IMR-90 (cell line): Measurements from ENCODE around the gene OGFOD1. TPM values are rescaled to one million over a fixed set of nuclear protein-coding genes. Genes with fewer than 3 reads are reported as not detected.

ENCODE experiments used
- ATAC-seq: fragments of 200-7000 bp; cut with Tn5 transposase; 2 replicates; pipeline ENCODE4 v1.9.1; 2020; ENCODE audit warnings: low read depth, mild to moderate bottlenecking, moderate library complexity
- BruUV-seq: library from RNA; stranded (reverse); fragments of 400-500 nt; replicated peaks from 2 replicates; lab custom pipeline; 2021; lab: Mats Ljungman, UMichigan
- CTCF ChIA-PET: fragments of 300-600 bp; formaldehyde crosslinking; extraction: SDS; loops from one replicate; lab custom pipeline; 2021; ENCODE audit warnings: antibody characterized with exemption; lab: Yijun Ruan, JAX
- POLR2A ChIA-PET: fragments of 300-600 bp; sonication (Branson Sonifier 250); formaldehyde crosslinking; loops from one replicate; lab custom pipeline; 2022; ENCODE audit warnings: antibody characterized with exemption; ENCODE audit not compliant: unreplicated experiment; lab: Charles Lee
- DNase-seq: peaks from one replicate; pipeline ENCODE4 v3.0.0; 2013
- H2AFZ ChIP-seq: replicated peaks from 2 replicates; pipeline ENCODE3; 2013; ENCODE audit warnings: low read length, mild to moderate bottlenecking; ENCODE audit not compliant: poor library complexity
- H2AK5ac ChIP-seq: 2 replicates; pipeline ENCODE4 v1.6.1; 2013; ENCODE audit warnings: low read depth, low read length, inconsistent platforms
- H2AK9ac ChIP-seq: replicated peaks from 2 replicates; pipeline ENCODE3; 2013; ENCODE audit warnings: mild to moderate bottlenecking, low read depth, low read length, moderate library complexity; ENCODE audit not compliant: poor library complexity
- H2BK120ac ChIP-seq: 2 replicates; pipeline ENCODE4 v1.6.1; 2013; ENCODE audit warnings: low read depth, low read length, inconsistent platforms
- H2BK15ac ChIP-seq: 3 replicates; pipeline ENCODE4 v1.6.1; 2013; ENCODE audit warnings: low read depth, low read length, inconsistent platforms
- H2BK20ac ChIP-seq: 2 replicates; pipeline ENCODE4 v1.6.1; 2013; ENCODE audit warnings: low read depth, mild to moderate bottlenecking, inconsistent platforms, low read length, moderate library complexity
- H2BK5ac ChIP-seq: 2 replicates; pipeline ENCODE4 v1.6.1; 2013; ENCODE audit warnings: mild to moderate bottlenecking, low read depth, low read length, inconsistent platforms; ENCODE audit not compliant: poor library complexity, severe bottlenecking
- H3K14ac ChIP-seq: replicated peaks from 2 replicates; pipeline ENCODE4 v1.6.1; 2013; ENCODE audit warnings: low read depth, low read length, inconsistent platforms
- H3K18ac ChIP-seq: 2 replicates; pipeline ENCODE4 v1.6.1; 2013; ENCODE audit warnings: low read depth, low read length, control low read depth
- H3K23ac ChIP-seq: 2 replicates; pipeline ENCODE4 v1.6.1; 2013; ENCODE audit warnings: low read depth, low read length, inconsistent platforms
- H3K27ac ChIP-seq: 2 replicates; pipeline ENCODE4 v1.5.1; 2013; ENCODE audit warnings: mild to moderate bottlenecking, control low read depth, low read length; ENCODE audit not compliant: insufficient read depth
- H3K27me3 ChIP-seq: 2 replicates; pipeline ENCODE4 v1.6.1; 2013; ENCODE audit warnings: low read length; ENCODE audit not compliant: control insufficient read depth, insufficient read depth
- H3K36me3 ChIP-seq: 2 replicates; pipeline ENCODE4 v1.6.1; 2013; ENCODE audit warnings: low read length, mixed read lengths; ENCODE audit not compliant: control insufficient read depth, insufficient read depth
- H3K4ac ChIP-seq: 2 replicates; pipeline ENCODE4 v1.6.1; 2013; ENCODE audit warnings: low read depth, low read length, inconsistent platforms
- H3K4me1 ChIP-seq: 2 replicates; pipeline ENCODE4 v1.6.1; 2013; ENCODE audit warnings: low read length, mixed read lengths; ENCODE audit not compliant: control insufficient read depth, insufficient read depth
- H3K4me2 ChIP-seq: 2 replicates; pipeline ENCODE4 v1.6.1; 2013; ENCODE audit warnings: low read depth, mild to moderate bottlenecking, control low read depth, low read length, moderate library complexity
- H3K4me3 ChIP-seq: 2 replicates; pipeline ENCODE4 v1.5.1; 2013; ENCODE audit warnings: low read depth, mild to moderate bottlenecking, control low read depth, low read length, moderate library complexity; ENCODE audit not compliant: insufficient read depth
- H3K56ac ChIP-seq: 2 replicates; pipeline ENCODE4 v1.6.1; 2013; ENCODE audit warnings: low read length, inconsistent platforms; ENCODE audit not compliant: insufficient read depth; ENCODE audit errors: extremely low read depth
- H3K79me1 ChIP-seq, 2 experiments: 2 replicates each; pipeline ENCODE4 v1.6.1; 2013; ENCODE audit warnings: low read length in 2 of 2, inconsistent platforms in 1 of 2, low read depth in 1 of 2
- H3K9ac ChIP-seq: 2 replicates; pipeline ENCODE4 v1.6.1; 2013; ENCODE audit warnings: low read depth, low read length, control low read depth
- H3K9me1 ChIP-seq: 2 replicates; pipeline ENCODE4 v1.6.1; 2013; ENCODE audit warnings: low read length, inconsistent platforms; ENCODE audit not compliant: insufficient read depth
- H3K9me3 ChIP-seq: 2 replicates; pipeline ENCODE4 v1.6.1; 2013; ENCODE audit warnings: low read length; ENCODE audit not compliant: control insufficient read depth, insufficient read depth
- H4K20me1 ChIP-seq: 2 replicates; pipeline ENCODE4 v1.6.1; 2013; ENCODE audit warnings: low read length, inconsistent platforms; ENCODE audit not compliant: insufficient read depth
- H4K5ac ChIP-seq: 2 replicates; pipeline ENCODE4 v1.6.1; 2013; ENCODE audit warnings: mild to moderate bottlenecking, low read depth, low read length, control low read depth
- H4K8ac ChIP-seq, 2 experiments: 2 replicates each; pipeline ENCODE4 v1.6.1; 2013; ENCODE audit warnings: low read depth in 2 of 2, low read length in 2 of 2, control low read depth in 1 of 2, inconsistent platforms in 1 of 2
- H4K91ac ChIP-seq: 2 replicates; pipeline ENCODE4 v1.6.1; 2013; ENCODE audit warnings: low read depth, low read length, inconsistent platforms; ENCODE audit not compliant: insufficient read depth
- BHLHE40 ChIP-seq: fragments of 150-350 bp; IDR thresholded peaks from 2 replicates; pipeline ENCODE4 v1.6.1; 2016; ENCODE audit warnings: mild to moderate bottlenecking, low read depth, low read length
- CHD1 ChIP-seq: IDR thresholded peaks from 2 replicates; pipeline ENCODE4 v1.6.1; 2012; ENCODE audit warnings: low read depth, low read length, improper control_type of control experiment
- ELK1 ChIP-seq: fragments of 150-350 bp; IDR thresholded peaks from 2 replicates; pipeline ENCODE4 v1.6.1; 2016; ENCODE audit warnings: low read depth, mild to moderate bottlenecking, low read length, moderate library complexity, borderline replicate concordance
- FOS ChIP-seq: fragments of 150-350 bp; IDR thresholded peaks from 2 replicates; pipeline ENCODE4 v1.6.1; 2016; ENCODE audit warnings: low read depth, low read length
- MAFK ChIP-seq: IDR thresholded peaks from 2 replicates; pipeline ENCODE4 v1.6.1; 2012; ENCODE audit warnings: low read depth, low read length, improper control_type of control experiment
- MAZ ChIP-seq: IDR thresholded peaks from 2 replicates; pipeline ENCODE4 v1.6.1; 2012; ENCODE audit warnings: low read depth, mild to moderate bottlenecking, low read length, improper control_type of control experiment, moderate library complexity, borderline replicate concordance
- MXI1 ChIP-seq: IDR thresholded peaks from 2 replicates; pipeline ENCODE4 v1.6.1; 2012; ENCODE audit warnings: low read depth, mild to moderate bottlenecking, low read length, moderate library complexity, borderline replicate concordance
- NFE2L2 ChIP-seq: fragments of 150-350 bp; IDR thresholded peaks from 2 replicates; pipeline ENCODE4 v1.6.1; 2016; ENCODE audit warnings: low read depth, mild to moderate bottlenecking, low read length
- POLR2A ChIP-seq: IDR thresholded peaks from 2 replicates; pipeline ENCODE4 v1.6.1; 2012; ENCODE audit warnings: mild to moderate bottlenecking, low read depth, low read length
- RAD21 ChIP-seq: IDR thresholded peaks from 2 replicates; pipeline ENCODE4 v1.6.1; 2012; ENCODE audit warnings: low read length, improper control_type of control experiment
- RCOR1 ChIP-seq: IDR thresholded peaks from 2 replicates; pipeline ENCODE4 v1.6.1; 2012; ENCODE audit warnings: mild to moderate bottlenecking, low read length, improper control_type of control experiment; ENCODE audit not compliant: insufficient replicate concordance
- RFX5 ChIP-seq: IDR thresholded peaks from 2 replicates; pipeline ENCODE4 v1.8.0; 2012; ENCODE audit warnings: low read depth, mild to moderate bottlenecking, low read length, moderate library complexity
- WGBS, 2 experiments: methylation state at CpG; one replicate each; pipeline versions ENCODE4 v1.1.5 to v1.1.7; 2013; ENCODE audit warnings: missing lambda C conversion rate in 2 of 2; ENCODE audit not compliant: insufficient read length in 1 of 2; ENCODE audit errors: extremely low coverage in 2 of 2; 5-methylcytosine and 5-hydroxymethylcytosine counted together
- dilution Hi-C: fragments of 300-500 bp; cut with HindIII; formaldehyde crosslinking; loops from one replicate; pipeline ENCODE4 v1.14.3; 2018; ENCODE audit warnings: low sequenced_read_pairs; ENCODE audit not compliant: unreplicated experiment
- in situ Hi-C: fragments of 300-500 bp; cut with MboI; formaldehyde crosslinking; loops from 3 replicates; pipeline ENCODE4 v1.14.3; 2019; ENCODE audit warnings: low sequenced_read_pairs, inconsistent platforms, mixed read lengths
- intact Hi-C: fragments of 100-400 bp; cut with micrococcal nuclease; formaldehyde crosslinking; loops from 2 replicates; pipeline ENCODE4 v1.10.0; 2022
- polyA plus RNA-seq, 3 experiments: library from polyadenylated mRNA; depleted of rRNA; stranded (reverse); fragments of >200 nt; gene quantifications; 2 replicates each; pipeline ENCODE4 v1.2.3, GENCODE V29; 2012; ENCODE audit warnings: low replicate concordance in 1 of 3
- total RNA-seq: library from RNA; depleted of rRNA; stranded (reverse); fragments of >200 nt; gene quantifications from 2 replicates; pipeline ENCODE4 v1.2.3, GENCODE V29; 2012

Gene OGFOD1
- total and polyA plus RNA-seq, 2 of the 4 experiments (the other 2 are of a cell fraction) = 43.5 to 103 TPM

DNA sequence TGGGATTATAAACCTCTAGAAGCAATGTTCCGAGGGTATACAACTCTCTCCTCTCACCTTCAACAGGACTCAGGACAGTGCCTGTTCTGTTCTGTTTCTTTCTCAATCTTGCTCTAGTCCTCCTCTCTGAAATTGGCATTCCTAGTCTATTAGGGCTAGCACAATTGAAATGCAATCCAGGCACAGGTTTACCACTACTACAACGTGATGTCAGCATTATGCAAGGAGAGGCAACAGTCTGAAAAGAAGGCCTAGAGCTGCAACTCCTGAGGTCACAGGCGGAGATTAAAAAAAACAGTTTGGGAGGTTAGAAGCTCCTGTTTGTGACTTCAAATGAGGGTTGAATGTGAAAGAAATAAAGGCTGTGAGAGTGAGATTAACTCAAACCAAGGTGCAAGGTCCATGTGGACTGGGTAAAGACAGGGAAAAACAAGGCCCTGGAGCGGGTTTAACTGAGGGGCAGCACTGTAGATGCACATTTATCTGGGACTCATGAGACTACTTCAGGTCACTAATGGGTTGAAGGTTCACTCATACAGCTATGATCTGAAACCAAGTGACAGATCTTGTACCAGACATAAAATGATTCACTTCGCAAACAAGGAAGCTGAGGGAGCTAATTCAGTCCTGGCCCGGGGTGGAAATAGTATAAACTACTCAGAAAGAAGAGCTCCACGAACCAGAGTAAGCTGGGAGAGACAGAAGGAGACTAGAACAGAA, 42.8 kb upstream of the OGFOD1 start:
- ChIA-PET POLR2A (no interaction called here), CTCF (interaction anchor here (1.3 kb wide), 1 partner anchor 21 kb away, joined by 4 read pairs; no protein-coding TSS in a partner anchor)
- DNase-seq (no peak), ATAC-seq (no peak)
- no peak overlapping the region for H2AK9ac ChIP-seq
- H3K27ac ChIP-seq = no peak overlapping the region
- peaks cover 27% of the 10 kb centered on the region for H3K36me3 ChIP-seq
- H2AK5ac ChIP-seq = no peak overlapping the region
- no peak overlapping the region for H3K4me2 ChIP-seq
- H3K9ac ChIP-seq = no peak overlapping the region
- 100% methylated on average over 4 of the region's 7 CpGs; no CpG with 5 or more reads in 1 of the 2 experiments for WGBS, 2 experiments
- no peak overlapping the region for H2BK120ac ChIP-seq
- no peak overlapping the region for H3K14ac ChIP-seq
- no peak overlapping the region for H2AFZ ChIP-seq
- no peak overlapping the region for H3K4ac ChIP-seq
- H3K18ac ChIP-seq = no peak overlapping the region
- no peak overlapping the region for H4K91ac ChIP-seq
- intact Hi-C loops (no loop called here), in situ Hi-C loops (no loop called here), dilution Hi-C loops (no loop called here)
- no peaks in the 10 kb centered on the region for H3K9me3 ChIP-seq
- no peak overlapping the region for H2BK20ac ChIP-seq
- H4K8ac ChIP-seq = no peak overlapping the region
- H2BK5ac ChIP-seq = no peak overlapping the region
- H3K4me3 ChIP-seq = no peak overlapping the region
- no peaks in the 10 kb centered on the region for H3K27me3 ChIP-seq
- TF ChIP-seq RFX5 = no peak
- TF ChIP-seq MXI1 = no peak
- TF ChIP-seq POLR2A = no peak
- no peak for TF ChIP-seq BHLHE40
- no peak for TF ChIP-seq NFE2L2
- TF ChIP-seq RAD21 = no peak
- TF ChIP-seq MAZ = no peak
- TF ChIP-seq FOS = no peak
- TF ChIP-seq RCOR1 = no peak
- no peak for TF ChIP-seq ELK1
- no peak for TF ChIP-seq CHD1
- no peak for TF ChIP-seq MAFK
- no TSS peak for BruUV-seq
- H3K9me1 ChIP-seq = peaks cover 4% of the 10 kb centered on the region; the same call in 1 of the 2 replicates
- H3K79me1 ChIP-seq = peaks cover 32 to 51% of the 10 kb centered on the region in 2 experiments
- no peak overlapping the region for H3K56ac ChIP-seq
- H4K5ac ChIP-seq = no peak overlapping the region
- no peaks in the 10 kb centered on the region for H3K4me1 ChIP-seq
- H2BK15ac ChIP-seq = no peak overlapping the region
- no peak overlapping the region for H3K23ac ChIP-seq
- no peaks in the 10 kb centered on the region for H4K20me1 ChIP-seq
